HG02885 (cell line): ENCODE data around the gene TMEM178B.
"Not testable (repeated sequence)": the region's sequence is repeated elsewhere in the genome, so short reads cannot be mapped to it uniquely, and the experiment has no call there.

Source experiments
- ATAC-seq: cut with Tn5 transposase; IDR thresholded peaks from one replicate; pipeline ENCODE4 v1.9.1; 2021; ENCODE audit warnings: mild to moderate bottlenecking; ENCODE audit not compliant: unreplicated experiment, poor library complexity

Gene TMEM178B

GRCh38 chr7:141073173-141073640, 657 bp upstream of the TMEM178B start:
- no peak for ATAC-seq

GRCh38 chr7:141074162-141074991, 513 bp downstream of the TMEM178B start:
- ATAC-seq = peak; percentile 35

GRCh38 chr7:141074997-141075396, 1.1 kb downstream of the TMEM178B start:
- ATAC-seq = no peak

GRCh38 chr7:141076377-141076776, 2.5 kb downstream of the TMEM178B start:
- no peak for ATAC-seq

GRCh38 chr7:141079219-141079618, 5.4 kb downstream of the TMEM178B start:
- ATAC-seq = no peak

GRCh38 chr7:141089490-141089889, 15.6 kb downstream of the TMEM178B start:
- not testable (repeated sequence) for ATAC-seq

GRCh38 chr7:141094336-141095070, 20.6 kb downstream of the TMEM178B start:
- no peak for ATAC-seq

GRCh38 chr7:141097430-141097829, 23.6 kb downstream of the TMEM178B start:
- no peak for ATAC-seq

- ATAC-seq = no peak
Observed at GRCh38 chr7:141102436-141102835, 28.6 kb downstream of the TMEM178B start.

- no peak for ATAC-seq
Observed at GRCh38 chr7:141103847-141104429, 30.1 kb downstream of the TMEM178B start.

GRCh38 chr7:141113131-141113530, 39.3 kb downstream of the TMEM178B start:
- ATAC-seq = no peak

GRCh38 chr7:141114029-141114664, 40.3 kb downstream of the TMEM178B start:
- no peak for ATAC-seq

- ATAC-seq = no peak
Observed at GRCh38 chr7:141115965-141116364, 42.1 kb downstream of the TMEM178B start.

GRCh38 chr7:141116661-141117060, 42.8 kb downstream of the TMEM178B start:
- ATAC-seq = not testable (repeated sequence)

- ATAC-seq = no peak
Observed at GRCh38 chr7:141118767-141119166, 44.9 kb downstream of the TMEM178B start.

- no peak for ATAC-seq
Observed at GRCh38 chr7:141119187-141119586, 45.3 kb downstream of the TMEM178B start.

- ATAC-seq = no peak
Observed at GRCh38 chr7:141122736-141123135, 48.9 kb downstream of the TMEM178B start.

- ATAC-seq = no peak
Observed at GRCh38 chr7:141123522-141123921, 49.7 kb downstream of the TMEM178B start.

- ATAC-seq = no peak
Observed at GRCh38 chr7:141126107-141126506, 52.2 kb downstream of the TMEM178B start.

- ATAC-seq = no peak
Observed at GRCh38 chr7:141128506-141128905, 54.6 kb downstream of the TMEM178B start.

GRCh38 chr7:141128931-141129330, 55.1 kb downstream of the TMEM178B start:
- ATAC-seq = no peak
